C4-2B (cell line): Measurements from ENCODE around the gene CNOT10.

Source experiments
- CTCF ChIP-seq: fragments of 450-650 bp; conservative IDR thresholded peaks from 2 replicates; pipeline ENCODE4 v1.5.1; 2017; ENCODE audit warnings: mild to moderate bottlenecking
- ZFX ChIP-seq: fragments of 450-650 bp; IDR thresholded peaks from 2 replicates; pipeline ENCODE4 v1.6.1; 2017

GRCh38 chr3:32703491-32703972, 18.5 kb downstream of the CNOT10 start:
- no peak for TF ChIP-seq CTCF
- no peak for TF ChIP-seq ZFX
